Measurements from ENCODE around the gene TST. TPM values are rescaled to one million over a fixed set of nuclear protein-coding genes. Genes with fewer than 3 reads are reported as not detected.
A peak's percentile ranks its signal among the peaks of the same experiment; 100 is the strongest.

TST gene
- total RNA-seq, 1 donor from 2014 or later: 10.4 TPM

DNA sequence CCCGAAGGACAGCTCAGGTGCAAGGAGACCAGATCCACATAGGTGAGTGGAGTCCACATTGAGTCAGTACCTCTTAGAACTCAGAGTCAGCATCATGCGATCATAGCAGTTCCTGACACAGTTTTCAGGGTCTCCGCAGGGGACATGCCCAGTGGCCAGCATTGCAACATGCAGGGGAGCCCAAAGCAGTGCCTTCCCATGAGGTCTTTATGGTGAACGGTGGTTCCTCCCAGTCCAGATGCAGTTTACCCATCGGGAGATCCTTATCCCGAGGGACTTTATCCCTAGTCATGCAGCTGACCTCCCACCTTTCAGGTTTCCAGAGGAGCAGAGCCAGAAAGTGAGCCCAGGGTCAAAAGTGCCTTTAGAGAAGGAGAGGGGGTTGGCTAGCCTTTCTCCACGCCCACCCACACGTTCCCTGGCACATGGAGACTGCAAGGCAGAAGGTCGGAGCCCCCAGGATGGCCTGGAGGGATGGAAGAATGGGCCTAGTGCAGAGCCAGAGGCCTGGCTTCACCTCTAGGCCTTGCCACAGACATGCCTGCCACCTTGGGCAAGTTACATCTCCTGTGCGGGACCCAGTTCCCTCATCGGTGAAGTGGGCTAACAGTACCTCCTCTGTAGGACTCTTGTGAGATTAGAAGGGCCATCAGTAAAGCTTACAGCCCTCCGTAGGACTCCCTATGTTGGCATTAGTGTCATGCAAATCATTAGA lies 38.7 kb upstream of the TST start:
- no peak for DNase-seq
- H3K27me3 Mint-ChIP-seq (ENCODE audit: unreplicated experiment): peaks cover 5% of the 10 kb centered on the region
- peaks cover 2% of the 10 kb centered on the region for H3K9me3 Mint-ChIP-seq (ENCODE audit: unreplicated experiment)
- H3K4me3 Mint-ChIP-seq (ENCODE audit: unreplicated experiment): no peak overlapping the region
- H3K27ac Mint-ChIP-seq (ENCODE audit: unreplicated experiment): no peak overlapping the region
- TF ChIP-seq, protein P1, sequence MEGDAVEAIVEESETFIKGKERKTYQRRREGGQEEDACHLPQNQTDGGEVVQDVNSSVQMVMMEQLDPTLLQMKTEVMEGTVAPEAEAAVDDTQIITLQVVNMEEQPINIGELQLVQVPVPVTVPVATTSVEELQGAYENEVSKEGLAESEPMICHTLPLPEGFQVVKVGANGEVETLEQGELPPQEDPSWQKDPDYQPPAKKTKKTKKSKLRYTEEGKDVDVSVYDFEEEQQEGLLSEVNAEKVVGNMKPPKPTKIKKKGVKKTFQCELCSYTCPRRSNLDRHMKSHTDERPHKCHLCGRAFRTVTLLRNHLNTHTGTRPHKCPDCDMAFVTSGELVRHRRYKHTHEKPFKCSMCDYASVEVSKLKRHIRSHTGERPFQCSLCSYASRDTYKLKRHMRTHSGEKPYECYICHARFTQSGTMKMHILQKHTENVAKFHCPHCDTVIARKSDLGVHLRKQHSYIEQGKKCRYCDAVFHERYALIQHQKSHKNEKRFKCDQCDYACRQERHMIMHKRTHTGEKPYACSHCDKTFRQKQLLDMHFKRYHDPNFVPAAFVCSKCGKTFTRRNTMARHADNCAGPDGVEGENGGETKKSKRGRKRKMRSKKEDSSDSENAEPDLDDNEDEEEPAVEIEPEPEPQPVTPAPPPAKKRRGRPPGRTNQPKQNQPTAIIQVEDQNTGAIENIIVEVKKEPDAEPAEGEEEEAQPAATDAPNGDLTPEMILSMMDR (IDR thresholded peaks at IDR 0.05; ENCODE audit: partially characterized antibody, unreplicated experiment): no peak
- peaks cover 24% of the 10 kb centered on the region for H3K4me1 Mint-ChIP-seq (ENCODE audit: low read depth, unreplicated experiment)
- peaks cover 6% of the 10 kb centered on the region for H3K36me3 Mint-ChIP-seq (ENCODE audit: unreplicated experiment)

DNA sequence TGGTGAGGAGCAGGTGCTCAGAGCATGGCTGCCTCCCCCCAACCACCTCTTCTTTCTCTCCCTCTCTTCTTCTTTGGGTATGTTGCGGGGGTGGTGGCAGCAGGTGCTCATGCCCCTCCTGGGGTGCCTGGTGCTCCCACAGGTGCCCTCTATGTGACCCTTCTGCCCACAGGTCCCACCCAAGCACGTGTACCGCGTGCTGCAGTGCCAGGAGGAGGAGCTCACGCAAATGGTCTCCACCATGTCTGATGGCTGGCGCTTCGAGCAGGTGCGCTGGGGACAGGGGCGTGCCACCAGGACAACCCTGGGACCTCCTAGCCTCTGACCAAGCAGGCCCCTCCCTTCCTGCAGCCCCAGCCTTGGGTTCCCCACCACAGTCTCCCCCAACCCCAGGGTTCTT lies 38.0 kb upstream of the TST start:
- H3K27ac Mint-ChIP-seq (ENCODE audit: unreplicated experiment): no peak overlapping the region
- H3K36me3 Mint-ChIP-seq (ENCODE audit: unreplicated experiment): peaks cover 6% of the 10 kb centered on the region
- H3K27me3 Mint-ChIP-seq (ENCODE audit: unreplicated experiment): peaks cover 5% of the 10 kb centered on the region

DNA sequence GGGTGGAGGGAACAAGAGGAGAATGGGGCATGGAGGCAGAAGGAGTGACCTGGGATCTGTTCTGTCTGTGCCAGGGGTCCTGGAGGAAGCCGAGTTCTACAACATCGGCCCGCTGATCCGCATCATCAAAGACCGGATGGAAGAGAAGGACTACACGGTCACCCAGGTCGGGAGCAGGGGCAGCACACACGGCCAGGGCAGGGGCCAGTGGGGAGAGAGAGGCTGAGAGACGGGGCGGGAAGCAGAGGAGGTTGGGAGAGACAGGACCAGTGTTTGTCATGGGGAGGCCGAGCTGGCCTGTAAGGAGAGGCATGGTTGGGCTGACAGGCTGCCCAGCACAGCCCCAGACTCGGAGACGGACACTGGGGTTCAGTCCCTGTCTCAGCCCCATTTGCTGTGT lies 37.0 kb upstream of the TST start:
- TF ChIP-seq, protein P1 (IDR thresholded peaks at IDR 0.05; ENCODE audit: partially characterized antibody, unreplicated experiment): no peak
- Mint-ChIP-seq H3K4me1 (ENCODE audit: low read depth, unreplicated experiment) (peaks cover 28% of the 10 kb centered on the region), H3K9me3 (ENCODE audit: unreplicated experiment) (peaks cover 5% of the 10 kb centered on the region), H3K36me3 (ENCODE audit: unreplicated experiment) (peaks cover 6% of the 10 kb centered on the region), H3K4me3 (ENCODE audit: unreplicated experiment) (no peak overlapping the region), H3K27me3 (ENCODE audit: unreplicated experiment) (peaks cover 5% of the 10 kb centered on the region), H3K27ac (ENCODE audit: unreplicated experiment) (no peak overlapping the region)
- no peak for DNase-seq

More for the DNA sequence above, 38.0 kb upstream of the TST start:
- no peak for DNase-seq
- Mint-ChIP-seq H3K9me3 (ENCODE audit: unreplicated experiment) (peaks cover 4% of the 10 kb centered on the region), H3K4me3 (ENCODE audit: unreplicated experiment) (no peak overlapping the region), H3K4me1 (ENCODE audit: low read depth, unreplicated experiment) (peaks cover 28% of the 10 kb centered on the region)
- TF ChIP-seq, protein P1 (IDR thresholded peaks at IDR 0.05; ENCODE audit: partially characterized antibody, unreplicated experiment): no peak

DNA sequence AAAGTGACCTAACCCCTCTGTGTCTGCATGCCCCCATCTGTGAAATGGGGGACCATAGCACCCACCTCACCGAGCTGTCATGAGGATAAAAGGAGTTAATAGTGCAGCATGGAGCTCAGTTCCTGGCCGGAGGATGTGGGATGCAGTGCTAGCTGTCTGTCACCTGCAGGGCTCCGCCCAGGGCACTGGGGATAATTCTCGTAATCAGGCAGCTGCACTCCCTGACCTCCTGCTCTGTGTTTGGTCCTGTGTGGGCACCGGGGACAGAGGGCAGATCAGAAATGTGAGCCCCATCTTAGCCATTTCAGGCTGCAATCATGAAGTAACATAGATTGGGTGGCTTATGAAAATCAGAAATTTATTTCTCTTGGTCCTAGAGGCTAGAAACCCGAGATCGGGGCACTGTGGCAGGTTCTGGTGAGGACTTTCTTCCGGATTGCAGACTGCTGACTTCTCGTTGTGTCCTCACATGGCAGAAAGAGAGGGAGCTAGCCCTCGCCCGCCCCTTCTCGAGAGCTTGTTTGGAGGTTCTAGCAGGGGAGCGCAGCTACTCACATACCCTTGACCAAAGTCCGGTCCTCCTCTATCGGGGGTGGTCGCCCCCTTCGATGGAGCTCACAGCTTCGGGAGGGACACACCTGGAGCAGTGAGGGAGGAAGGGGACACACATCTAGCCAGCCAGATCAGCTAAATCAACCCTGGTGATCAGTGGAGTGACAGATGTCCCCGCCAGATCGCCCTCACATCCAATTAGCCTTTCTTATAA lies 35.5 kb upstream of the TST start:
- no peak for DNase-seq
- TF ChIP-seq, protein P1 (IDR thresholded peaks at IDR 0.05; ENCODE audit: partially characterized antibody, unreplicated experiment): no peak
- H3K4me3 Mint-ChIP-seq (ENCODE audit: unreplicated experiment): peak overlapping the region; percentile 46
- peak overlapping the region; percentile 82 for H3K27ac Mint-ChIP-seq (ENCODE audit: unreplicated experiment)
- peaks cover 28% of the 10 kb centered on the region for H3K4me1 Mint-ChIP-seq (ENCODE audit: low read depth, unreplicated experiment)
- H3K36me3 Mint-ChIP-seq (ENCODE audit: unreplicated experiment): peaks cover 6% of the 10 kb centered on the region
- peaks cover 5% of the 10 kb centered on the region for H3K27me3 Mint-ChIP-seq (ENCODE audit: unreplicated experiment)
- peaks cover 4% of the 10 kb centered on the region for H3K9me3 Mint-ChIP-seq (ENCODE audit: unreplicated experiment)

DNA sequence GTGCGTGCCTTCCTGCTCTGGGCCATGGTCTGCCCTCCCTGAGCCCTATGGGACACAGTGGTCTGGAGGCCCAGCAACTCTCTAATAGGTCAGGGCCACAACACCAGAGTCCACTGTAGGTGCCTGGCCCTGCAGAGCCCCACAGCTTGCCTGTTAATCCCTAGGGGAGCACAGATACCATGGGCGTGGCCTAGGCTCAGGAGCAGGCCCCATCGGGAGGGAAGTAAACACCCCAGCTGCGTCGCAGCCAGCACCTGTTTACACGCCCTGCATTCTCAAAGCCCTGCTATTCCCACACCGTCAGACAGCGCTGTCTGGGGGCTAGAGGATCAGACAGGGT lies 34.8 kb upstream of the TST start:
- Mint-ChIP-seq H3K9me3 (ENCODE audit: unreplicated experiment) (peaks cover 4% of the 10 kb centered on the region), H3K4me1 (ENCODE audit: low read depth, unreplicated experiment) (peaks cover 28% of the 10 kb centered on the region), H3K27me3 (ENCODE audit: unreplicated experiment) (peaks cover 5% of the 10 kb centered on the region), H3K4me3 (ENCODE audit: unreplicated experiment) (peak overlapping the region; percentile 15), H3K36me3 (ENCODE audit: unreplicated experiment) (peaks cover 6% of the 10 kb centered on the region), H3K27ac (ENCODE audit: unreplicated experiment) (no peak overlapping the region)
- no peak for DNase-seq
- TF ChIP-seq, protein P1 (IDR thresholded peaks at IDR 0.05; ENCODE audit: partially characterized antibody, unreplicated experiment): no peak
